Thyroid gland (tissue), 4 donors: Measurements from ENCODE around the gene MAP1A. TPM values are rescaled to one million over a fixed set of nuclear protein-coding genes. Genes with fewer than 3 reads are reported as not detected.
A peak's percentile ranks its signal among the peaks of the same experiment; 100 is the strongest.

Source experiments
- DNase-seq, 2 donors: peaks; one replicate each; pipeline ENCODE4 v3.0.0-alpha.2; 2019
- H3K27ac ChIP-seq, 3 donors: fragments of 200-600 bp; sonication (generic); 1 replicate in 2 of 3; 2 replicates in 1 of 3; pipeline ENCODE4 v1.5.1; 2016 to 2019; ENCODE audit warnings: mild to moderate bottlenecking in 1 of 3, moderate library complexity in 1 of 3
- H3K27me3 ChIP-seq: fragments of 200-600 bp; sonication (generic); one replicate; pipeline ENCODE4 v1.5.1; 2019
- H3K36me3 ChIP-seq, 2 donors: fragments of 200-600 bp; sonication (generic); one replicate each; pipeline ENCODE4 v1.5.1; 2016 to 2019
- H3K4me1 ChIP-seq, 2 donors: fragments of 200-600 bp; sonication (generic); one replicate each; pipeline ENCODE4 v1.5.1; 2017 to 2019
- H3K4me3 ChIP-seq, 3 donors: fragments of 200-600 bp; sonication (generic); replicated peaks in 1 of 3; 1 replicate in 2 of 3; 2 replicates in 1 of 3; pipeline ENCODE4 v1.5.1; 2016; ENCODE audit warnings: mild to moderate bottlenecking in 1 of 3
- H3K9me3 ChIP-seq: fragments of 200-600 bp; sonication (generic); one replicate; pipeline ENCODE4 v1.5.1; 2017
- CTCF ChIP-seq, 6 experiments: fragments of 200-600 bp in 3 of 6; fragments of 450-650 bp in 3 of 6; sonication (generic) in 3 of 6; IDR thresholded peaks; one replicate each; pipeline ENCODE4 v1.5.1; 2016 to 2019; ENCODE audit warnings: antibody characterized with exemption in 6 of 6, mild to moderate bottlenecking in 2 of 6, inconsistent platforms in 1 of 6, moderate library complexity in 1 of 6
- POLR2A ChIP-seq, 2 donors: fragments of 450-650 bp; IDR thresholded peaks; one replicate each; pipeline ENCODE4 v1.6.1; 2017; ENCODE audit warnings: antibody characterized with exemption in 2 of 2, mild to moderate bottlenecking in 2 of 2, moderate library complexity in 1 of 2
- WGBS, 2 donors: methylation state at CpG; one replicate each; pipeline ENCODE4 v1.1.5; 2017; 5-methylcytosine and 5-hydroxymethylcytosine counted together
- intact Hi-C: fragments of 100-400 bp; cut with DNase I; formaldehyde crosslinking; loops from one replicate; pipeline ENCODE4 v1.15.1; 2023
- total RNA-seq, 4 donors: library from RNA; depleted of rRNA; stranded (reverse); fragments of >200 nt; gene quantifications; one replicate each; pipeline ENCODE4 v1.2.3, GENCODE V29; 2016

The MAP1A gene
- total RNA-seq, 4 donors from 2014 or later: 12.4 to 27.1 (median 17.2) TPM

DNA sequence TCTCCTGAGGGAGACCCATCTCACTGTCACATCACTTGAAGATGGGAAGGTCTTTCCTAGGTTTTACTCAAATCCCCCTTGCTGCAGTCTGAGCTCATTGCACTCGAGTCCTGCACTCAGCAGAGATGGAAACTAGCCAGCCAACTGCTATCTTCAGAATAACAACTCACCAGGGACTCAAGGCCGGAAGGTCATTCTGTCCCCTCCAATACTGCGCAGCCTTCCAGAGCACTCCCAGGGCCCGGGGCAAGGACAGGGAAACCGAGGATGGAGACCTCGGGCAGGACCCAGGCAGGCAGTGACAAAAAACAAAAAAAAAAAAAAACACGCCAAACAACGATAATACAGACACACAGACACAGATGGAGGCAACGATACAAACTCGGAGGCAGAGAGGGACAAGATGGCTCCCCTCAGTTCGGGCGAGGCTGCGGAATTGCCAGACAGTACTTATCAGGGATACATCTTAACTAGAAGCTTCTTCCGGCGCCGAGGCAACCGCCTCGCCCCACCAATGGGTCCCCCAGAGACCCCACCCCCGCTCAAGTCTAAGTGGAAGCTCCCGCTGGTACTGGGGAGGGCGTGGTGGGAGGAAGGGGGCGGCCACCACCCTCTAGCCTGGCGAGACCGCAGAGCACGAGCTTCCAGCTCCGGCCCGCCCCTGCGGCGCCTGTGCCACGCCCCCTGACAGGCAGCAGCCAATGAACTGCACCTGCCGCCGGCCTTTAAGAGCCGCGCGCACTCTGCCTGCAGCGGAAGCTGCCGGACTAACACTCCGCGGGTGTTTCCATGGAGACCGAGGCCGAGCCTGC is 7.0 kb upstream of the MAP1A start:
- Histone ChIP-seq H3K4me3 (peak overlapping the region; percentile 26 to 91 (median 49)), H3K36me3 (no peaks in the 10 kb centered on the region), H3K27ac (peak overlapping the region; percentile 17 to 70 (median 62)), H3K4me1 (peaks cover 7 to 11% of the 10 kb centered on the region in 2 donors), H3K27me3 (no peaks in the 10 kb centered on the region), H3K9me3 (no peaks in the 10 kb centered on the region)
- intact Hi-C loops: no loop called here
- WGBS, 2 donors: 0% methylated on average over 18 to 32 of the region's 41 CpGs
- TF ChIP-seq POLR2A (IDR thresholded peaks at IDR 0.05) (peak in 1 of 2 donors; percentile 62), CTCF (IDR thresholded peaks at IDR 0.05) (peak in 1 of 6 experiments; percentile 35)
- DNase-seq: peak; percentile 99 to 100

DNA sequence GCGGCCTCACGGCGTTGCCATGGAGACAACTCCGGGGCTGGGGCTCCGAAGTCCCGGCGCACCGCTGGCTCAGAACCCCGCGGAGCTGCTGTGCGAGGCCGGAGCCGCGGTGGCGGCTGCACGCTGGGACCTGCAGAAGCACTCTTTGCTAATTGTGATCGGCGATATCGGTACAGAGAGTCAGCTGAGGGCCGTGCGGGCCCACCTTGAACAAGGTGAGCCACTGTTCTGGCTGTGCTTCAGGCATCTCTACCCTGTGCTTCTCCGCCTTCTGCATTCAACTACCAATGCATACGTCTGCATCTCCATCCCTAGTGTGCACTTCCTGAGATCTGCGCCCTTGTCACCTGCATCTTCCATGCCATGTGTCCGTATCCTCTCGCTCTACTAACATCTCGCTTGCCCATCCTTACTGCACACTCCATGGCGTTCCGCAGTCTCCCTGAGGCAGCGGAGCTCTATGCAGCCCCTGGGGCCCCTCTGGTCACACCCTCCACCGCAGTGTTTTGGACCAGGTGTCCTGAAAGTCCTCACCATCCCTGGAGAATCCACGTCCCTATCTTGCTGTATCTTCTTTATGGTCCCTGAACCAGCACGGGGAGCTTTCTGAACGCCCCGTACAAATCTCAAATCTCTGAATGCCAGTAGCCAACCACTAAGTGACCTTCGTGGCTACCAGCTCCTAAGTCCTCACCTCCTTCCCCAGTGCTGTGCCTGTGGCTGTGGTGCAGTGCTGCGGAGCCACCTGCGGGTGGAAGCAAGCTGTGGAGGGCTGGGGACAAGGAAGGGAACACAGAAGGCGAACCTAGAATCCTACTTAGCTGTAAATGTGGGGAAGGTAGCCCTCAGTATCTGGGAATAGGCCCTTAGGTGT is 6.2 kb upstream of the MAP1A start:
- Histone ChIP-seq H3K36me3 (no peaks in the 10 kb centered on the region), H3K27me3 (no peaks in the 10 kb centered on the region), H3K4me1 (peaks cover 7 to 11% of the 10 kb centered on the region in 2 donors), H3K4me3 (peak overlapping the region in 2 of 3 donors; percentile 26 to 32), H3K27ac (no peak overlapping the region), H3K9me3 (no peaks in the 10 kb centered on the region)
- TF ChIP-seq CTCF (IDR thresholded peaks at IDR 0.05) (no peak), POLR2A (IDR thresholded peaks at IDR 0.05) (no peak)
- WGBS, 2 donors: 15 to 16% methylated on average over 23 to 36 of the region's 39 CpGs
- DNase-seq: peak in 1 of 2 donors; percentile 15
- intact Hi-C loops: no loop called here

GRCh38 chr15:43513550-43513949 is 3.9 kb upstream of the MAP1A start:
- no peaks in the 10 kb centered on the region for H3K27me3 ChIP-seq
- H3K9me3 ChIP-seq: no peaks in the 10 kb centered on the region
- H3K36me3 ChIP-seq: no peaks in the 10 kb centered on the region
- intact Hi-C loops: no loop called here
- no peak for DNase-seq
- H3K4me1 ChIP-seq: peaks cover 14 to 29% of the 10 kb centered on the region in 2 donors
- no peak for TF ChIP-seq CTCF (IDR thresholded peaks at IDR 0.05)
- TF ChIP-seq POLR2A (IDR thresholded peaks at IDR 0.05): no peak
- 77 to 84% methylated on average over 1 of the region's 1 CpG for WGBS, 2 donors
- H3K27ac ChIP-seq: peak overlapping the region in 1 of 3 donors; percentile 2
- no peak overlapping the region for H3K4me3 ChIP-seq

GRCh38 chr15:43514241-43515057 is 3.0 kb upstream of the MAP1A start:
- no peaks in the 10 kb centered on the region for H3K36me3 ChIP-seq
- H3K27me3 ChIP-seq: no peaks in the 10 kb centered on the region
- H3K27ac ChIP-seq: peak overlapping the region in 2 of 3 donors; percentile 5 to 38
- intact Hi-C loops: no loop called here
- no peaks in the 10 kb centered on the region for H3K9me3 ChIP-seq
- H3K4me3 ChIP-seq: no peak overlapping the region
- TF ChIP-seq POLR2A (IDR thresholded peaks at IDR 0.05) (peak in 1 of 2 donors; percentile 16), CTCF (IDR thresholded peaks at IDR 0.05) (peak in 4 of 6 experiments; percentile 28 to 59 (median 52))
- DNase-seq: no peak
- WGBS, 2 donors: 62 to 63% methylated on average over 4 of the region's 4 CpGs
- peaks cover 14 to 33% of the 10 kb centered on the region in 2 donors for H3K4me1 ChIP-seq
